H1 (cell line): ENCODE results near the gene GTF2E1. TPM values are rescaled to one million over a fixed set of nuclear protein-coding genes. Genes with fewer than 3 reads are reported as not detected.

ENCODE experiments used
- CTCF ChIA-PET: fragments of 300-600 bp; sonication (Branson Sonifier 250); formaldehyde crosslinking; loops from one replicate; lab custom pipeline; 2021; ENCODE audit not compliant: partially characterized antibody; lab: Charles Lee
- POLR2A ChIA-PET: fragments of 300-600 bp; sonication (Branson Sonifier 250); formaldehyde crosslinking; loops from one replicate; lab custom pipeline; 2021; ENCODE audit warnings: inconsistent platforms; ENCODE audit not compliant: partially characterized antibody; lab: Charles Lee
- DNase-seq, 2 experiments: peaks; one replicate each; pipeline versions ENCODE4 v3.0.0 to v3.0.0-alpha.2; 2010 to 2022; ENCODE audit warnings: low spot score in 2 of 2, low read depth in 1 of 2, mixed read lengths in 1 of 2
- FAIRE-seq: peaks from 2 replicates; lab custom pipeline; 2011; peaks lifted over from hg19 to GRCh38; lab: Jason Lieb, UNC
- H2AFZ ChIP-seq: 2 replicates; pipeline ENCODE4 v1.8.1; 2012; ENCODE audit warnings: low read length, inconsistent platforms
- H2AK5ac ChIP-seq: 2 replicates; pipeline ENCODE4 v1.6.1; 2013; ENCODE audit warnings: low read depth, low read length
- H2BK120ac ChIP-seq: replicated peaks from 2 replicates; pipeline ENCODE3; 2013; ENCODE audit warnings: low read depth, low read length, inconsistent platforms
- H2BK12ac ChIP-seq: 2 replicates; pipeline ENCODE4 v1.6.1; 2013; ENCODE audit warnings: low read depth, low read length
- H2BK15ac ChIP-seq: 2 replicates; pipeline ENCODE4 v1.6.1; 2013; ENCODE audit warnings: low read length
- H2BK20ac ChIP-seq: 2 replicates; pipeline ENCODE4 v1.6.1; 2013; ENCODE audit warnings: low read length
- H2BK5ac ChIP-seq: 2 replicates; pipeline ENCODE4 v1.6.1; 2013; ENCODE audit warnings: low read depth, low read length
- H3K14ac ChIP-seq: 2 replicates; pipeline ENCODE4 v1.6.1; 2013; ENCODE audit warnings: inconsistent platforms; ENCODE audit not compliant: insufficient read length
- H3K18ac ChIP-seq: 2 replicates; pipeline ENCODE4 v1.6.1; 2013; ENCODE audit warnings: low read length; ENCODE audit errors: extremely low read depth
- H3K23ac ChIP-seq: 2 replicates; pipeline ENCODE4 v1.6.1; 2013; ENCODE audit warnings: inconsistent platforms; ENCODE audit not compliant: insufficient read length
- H3K23me2 ChIP-seq: 2 replicates; pipeline ENCODE4 v1.6.1; 2013; ENCODE audit warnings: low read depth, low read length
- H3K27ac ChIP-seq: 2 replicates; pipeline ENCODE4 v1.6.1; 2011; ENCODE audit warnings: low read depth, low read length, inconsistent platforms
- H3K27me3 ChIP-seq, 4 experiments: replicated peaks in 1 of 4; 1 replicate in 1 of 4; 2 replicates in 3 of 4; pipeline versions ENCODE4 v1.6.1 to v1.8.1; 2011 to 2013; ENCODE audit warnings: low read length in 3 of 4, mild to moderate bottlenecking in 3 of 4, inconsistent platforms in 2 of 4, mixed read lengths in 2 of 4, moderate library complexity in 1 of 4; ENCODE audit not compliant: control insufficient read depth in 3 of 4, insufficient read depth in 3 of 4; ENCODE audit errors: extremely low read depth in 1 of 4
- H3K36me3 ChIP-seq, 4 experiments: 2 replicates each; pipeline versions ENCODE4 v1.6.1 to v1.8.1; 2011 to 2013; ENCODE audit warnings: mild to moderate bottlenecking in 4 of 4, low read length in 3 of 4, moderate library complexity in 2 of 4, control low read depth in 1 of 4, inconsistent platforms in 1 of 4; ENCODE audit not compliant: insufficient read depth in 4 of 4, control insufficient read depth in 2 of 4
- H3K4ac ChIP-seq: replicated peaks from 2 replicates; pipeline ENCODE3; 2013; ENCODE audit warnings: low read length, low read depth, mixed read lengths, inconsistent platforms; ENCODE audit not compliant: insufficient read length
- H3K4me1 ChIP-seq, 4 experiments: replicated peaks in 1 of 4; 1 replicate in 1 of 4; 2 replicates in 3 of 4; pipeline versions ENCODE4 v1.6.1 to v1.8.1; 2011 to 2013; ENCODE audit warnings: low read length in 3 of 4, inconsistent platforms in 2 of 4, mixed read lengths in 1 of 4; ENCODE audit not compliant: insufficient read depth in 4 of 4, control insufficient read depth in 3 of 4
- H3K4me2 ChIP-seq, 2 experiments: 2 replicates each; pipeline versions ENCODE4 v1.6.1 to v1.8.1; 2011 to 2013; ENCODE audit warnings: low read depth in 2 of 2, low read length in 2 of 2, control low read depth in 1 of 2, inconsistent platforms in 1 of 2, mild to moderate bottlenecking in 1 of 2; ENCODE audit not compliant: insufficient read depth in 1 of 2
- H3K4me3 ChIP-seq, 4 experiments: fragments of 200-600, 300-600 bp in 1 of 4; sonication (generic), shearing (Covaris generic), sonication (Bioruptor Twin) in 1 of 4; 2 replicates each; pipeline versions ENCODE4 v1.5.1 to v1.8.1; 2011 to 2016; ENCODE audit warnings: low read length in 4 of 4, low read depth in 3 of 4, control low read depth in 2 of 4, inconsistent platforms in 2 of 4, mild to moderate bottlenecking in 2 of 4, mixed read lengths in 1 of 4, moderate library complexity in 1 of 4; ENCODE audit not compliant: insufficient read depth in 2 of 4; ENCODE audit errors: extremely low read depth in 1 of 4
- H3K56ac ChIP-seq: replicated peaks from 2 replicates; pipeline ENCODE3; 2013; ENCODE audit warnings: low read depth, mild to moderate bottlenecking, mixed read lengths, low read length, inconsistent platforms; ENCODE audit not compliant: insufficient read length
- H3K79me1 ChIP-seq: 2 replicates; pipeline ENCODE4 v1.6.1; 2013; ENCODE audit warnings: low read depth, low read length, control low read depth
- H3K79me2 ChIP-seq, 2 experiments: 2 replicates each; pipeline versions ENCODE4 v1.6.1 to v1.8.1; 2012 to 2013; ENCODE audit warnings: low read length in 2 of 2, mild to moderate bottlenecking in 2 of 2, inconsistent platforms in 1 of 2; ENCODE audit not compliant: insufficient read depth in 2 of 2, control insufficient read depth in 1 of 2
- H3K9ac ChIP-seq, 4 experiments: replicated peaks in 1 of 4; 1 replicate in 1 of 4; 2 replicates in 3 of 4; pipeline versions ENCODE4 v1.6.1 to v1.8.1; 2011 to 2013; ENCODE audit warnings: low read depth in 3 of 4, low read length in 3 of 4, control low read depth in 2 of 4, mild to moderate bottlenecking in 2 of 4, moderate library complexity in 2 of 4, inconsistent platforms in 1 of 4; ENCODE audit errors: extremely low read depth in 1 of 4
- H3K9me3 ChIP-seq, 2 experiments: 2 replicates each; pipeline versions ENCODE4 v1.6.1 to v1.8.1; 2012 to 2013; ENCODE audit warnings: mild to moderate bottlenecking in 2 of 2, moderate library complexity in 2 of 2, control low read depth in 1 of 2, inconsistent platforms in 1 of 2, low read depth in 1 of 2, low read length in 1 of 2, mixed read lengths in 1 of 2; ENCODE audit not compliant: insufficient read depth in 2 of 2
- H4K20me1 ChIP-seq, 2 experiments: replicated peaks in 1 of 2; 2 replicates each; pipeline versions ENCODE3 to v1.8.1; 2011 to 2013; ENCODE audit warnings: inconsistent platforms in 2 of 2, low read length in 2 of 2, mild to moderate bottlenecking in 1 of 2; ENCODE audit not compliant: insufficient read depth in 2 of 2, control insufficient read depth in 1 of 2
- H4K5ac ChIP-seq: 2 replicates; pipeline ENCODE4 v1.6.1; 2013; ENCODE audit warnings: low read length, low read depth, mixed read lengths, inconsistent platforms; ENCODE audit not compliant: insufficient read length
- H4K8ac ChIP-seq: 2 replicates; pipeline ENCODE4 v1.8.0; 2013; ENCODE audit warnings: mild to moderate bottlenecking, moderate library complexity, low read length, inconsistent platforms; ENCODE audit not compliant: insufficient read depth; ENCODE audit errors: extremely low read depth
- H4K91ac ChIP-seq: replicated peaks from 2 replicates; pipeline ENCODE3; 2013; ENCODE audit warnings: low read length, mixed read lengths, inconsistent platforms; ENCODE audit not compliant: insufficient read length
- ASH2L ChIP-seq: fragments of 200-600, 300-600 bp; sonication (generic); IDR thresholded peaks from one replicate; pipeline ENCODE4 v1.7.1; 2017; ENCODE audit warnings: low read length
- CBX5 ChIP-seq: fragments of 300-800, 300-1000 bp; sonication (generic); IDR thresholded peaks from 2 replicates; pipeline ENCODE4 v1.7.1; 2016; ENCODE audit warnings: antibody characterized with exemption, low read length, low read depth
- HDAC6 ChIP-seq: IDR thresholded peaks from one replicate; pipeline ENCODE4 v1.7.1; 2012; ENCODE audit warnings: low read depth, mild to moderate bottlenecking, inconsistent platforms, low read length, moderate library complexity
- NANOG ChIP-seq: IDR thresholded peaks from 2 replicates; pipeline ENCODE4 v1.6.1; 2011; ENCODE audit warnings: low read length, low read depth, mild to moderate bottlenecking, inconsistent platforms; ENCODE audit not compliant: insufficient read depth, poor library complexity, severe bottlenecking
- POLR2AphosphoS5 ChIP-seq: IDR thresholded peaks from 2 replicates; pipeline ENCODE4 v1.6.1; 2011; ENCODE audit warnings: low read depth, low read length
- RBBP5 ChIP-seq: IDR thresholded peaks from 2 replicates; pipeline ENCODE4 v1.7.1; 2012; ENCODE audit warnings: low read depth, mild to moderate bottlenecking, inconsistent platforms, low read length, moderate library complexity, borderline replicate concordance
- SP1 ChIP-seq: IDR thresholded peaks from 2 replicates; pipeline ENCODE4 v1.6.1; 2011; ENCODE audit warnings: low read depth, low read length
- SP4 ChIP-seq: IDR thresholded peaks from 2 replicates; pipeline ENCODE4 v1.6.1; 2012; ENCODE audit warnings: low read length, inconsistent platforms
- WGBS, 2 experiments: shearing (Covaris generic) in 1 of 2; methylation state at CpG; one replicate each; pipeline versions ENCODE4 v1.1.6 to v1.1.7; 2013 to 2015; ENCODE audit warnings: low lambda C conversion rate in 2 of 2, mixed read lengths in 2 of 2, inconsistent platforms in 1 of 2, low coverage in 1 of 2, missing lambda C conversion rate in 1 of 2; ENCODE audit not compliant: insufficient replicate concordance in 2 of 2, insufficient coverage in 1 of 2, insufficient read length in 1 of 2; ENCODE audit errors: extremely low coverage in 1 of 2, missing lambda C conversion rate in 1 of 2; 5-methylcytosine and 5-hydroxymethylcytosine counted together
- polyA plus RNA-seq, 7 experiments: library from polyadenylated mRNA; depleted of rRNA in 3 of 7; stranded (reverse) in 5 of 7; unstranded in 2 of 7; fragments of >200 nt in 5 of 7; fragments of 200-250 nt in 2 of 7; gene quantifications; 1 replicate in 5 of 7; 2 replicates in 1 of 7; 4 replicates in 1 of 7; pipeline versions ENCODE4 v1.2.1 to v1.2.3, GENCODE V29; 2011 to 2013; ENCODE audit warnings: missing spikeins in 2 of 7, mixed read lengths in 2 of 7
- total RNA-seq: library from RNA; stranded (reverse); fragmentation: NEBNext Ultra II Directional; extraction: Animal tissue kit (Norgen Biotek cat#: 25700); gene quantifications from 2 replicates; pipeline ENCODE4 v1.2.1, GENCODE V29; 2021
- TF ChIP-seq, protein P1 (sequence below): IDR thresholded peaks from 2 replicates; pipeline ENCODE4 v1.6.1; 2012; ENCODE audit warnings: inconsistent platforms

The GTF2E1 gene
- total and polyA plus RNA-seq, 2 of the 8 experiments (the other 6 are each of a cell fraction or from before 2014, with no cell fraction given), result 37.4 to 73.3 TPM

- H3K36me3 ChIP-seq, result peaks cover 0 to 28% (median 10%) of the 10 kb centered on the region in 4 experiments; a peak in 5 of 8 replicates
- no peaks in the 10 kb centered on the region for H3K23me2 ChIP-seq
- no peak overlapping the region for H3K14ac ChIP-seq
- ChIA-PET CTCF (no interaction called here), POLR2A (no interaction called here)
- no peak overlapping the region for H3K4me3 ChIP-seq
- peaks cover 0 to 90% of the 10 kb centered on the region in 2 experiments; a peak in 2 of 4 replicates for H3K79me2 ChIP-seq
- H3K18ac ChIP-seq, result no peak overlapping the region
- H3K9ac ChIP-seq, result no peak overlapping the region
- no peak overlapping the region for H4K8ac ChIP-seq
- no peak overlapping the region for H3K56ac ChIP-seq
- H3K23ac ChIP-seq, result no peak overlapping the region
- H4K5ac ChIP-seq, result no peak overlapping the region
- peaks cover 0 to 7% (median 2%) of the 10 kb centered on the region in 4 experiments; a peak in 3 of 7 replicates for H3K4me1 ChIP-seq
- no peak overlapping the region for H2BK12ac ChIP-seq
- 94% methylated on average over 2 of the region's 2 CpGs; no CpG with 5 or more reads in 1 of the 2 experiments for WGBS, 2 experiments
- no peak overlapping the region for H2BK120ac ChIP-seq
- H3K4me2 ChIP-seq, result no peak overlapping the region
- no peaks in the 10 kb centered on the region for H3K9me3 ChIP-seq
- H3K27me3 ChIP-seq, result no peaks in the 10 kb centered on the region
- H4K20me1 ChIP-seq, result peaks cover 0 to 2% of the 10 kb centered on the region in 2 experiments
- no peak overlapping the region for H2BK15ac ChIP-seq
- H3K4ac ChIP-seq, result no peak overlapping the region
- H3K27ac ChIP-seq, result no peak overlapping the region
- no peaks in the 10 kb centered on the region; the same call in 1 of the 2 replicates for H3K79me1 ChIP-seq
- no peak overlapping the region for H4K91ac ChIP-seq
- H2AK5ac ChIP-seq, result no peak overlapping the region
- no peak for DNase-seq
- no peak for FAIRE-seq
- H2BK20ac ChIP-seq, result no peak overlapping the region
- no peak overlapping the region for H2BK5ac ChIP-seq
- no peak overlapping the region for H2AFZ ChIP-seq
- TF ChIP-seq, protein P1, sequence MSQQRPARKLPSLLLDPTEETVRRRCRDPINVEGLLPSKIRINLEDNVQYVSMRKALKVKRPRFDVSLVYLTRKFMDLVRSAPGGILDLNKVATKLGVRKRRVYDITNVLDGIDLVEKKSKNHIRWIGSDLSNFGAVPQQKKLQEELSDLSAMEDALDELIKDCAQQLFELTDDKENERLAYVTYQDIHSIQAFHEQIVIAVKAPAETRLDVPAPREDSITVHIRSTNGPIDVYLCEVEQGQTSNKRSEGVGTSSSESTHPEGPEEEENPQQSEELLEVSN, result no peak
- TF ChIP-seq ASH2L (no peak), CBX5 (no peak), SP4 (no peak), POLR2AphosphoS5 (no peak), RBBP5 (no peak), SP1 (no peak), HDAC6 (no peak), NANOG (no peak)
These were observed 13.5 kb downstream of the GTF2E1 start for GRCh38 chr3:120756061-120756460.
